ENCODE measurements around the gene SMIM7. TPM values are rescaled to one million over a fixed set of nuclear protein-coding genes. Genes with fewer than 3 reads are reported as not detected.
"Not testable (repeated sequence)": the region's sequence is repeated elsewhere in the genome, so short reads cannot be mapped to it uniquely, and the experiment has no call there.

The SMIM7 gene
- total RNA-seq, 1 donor from 2014 or later, result 80.2 TPM

DNA sequence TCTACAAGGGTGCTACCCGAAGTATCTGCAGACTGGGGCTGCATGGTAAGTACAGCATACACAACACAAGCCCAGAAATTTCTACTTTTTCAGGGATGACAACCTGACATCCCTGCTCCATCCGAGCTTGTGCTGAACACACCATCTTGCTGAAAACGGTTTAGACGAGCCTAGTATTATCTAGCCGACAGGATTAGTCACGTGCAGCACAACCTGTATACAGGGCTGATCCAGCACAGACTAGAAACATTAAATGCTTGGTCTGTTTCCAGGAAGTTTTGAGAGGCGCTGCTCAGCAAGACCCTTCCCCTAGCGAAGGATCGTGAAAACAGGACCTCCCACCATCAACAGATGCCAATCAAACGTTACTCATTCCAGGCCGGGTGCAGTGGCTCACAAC, 4.2 kb downstream of the SMIM7 start:
- Mint-ChIP-seq H3K4me3 (no peak overlapping the region), H3K27me3 (ENCODE audit: low read depth) (no peaks in the 10 kb centered on the region), H3K4me1 (peaks cover 10% of the 10 kb centered on the region), H3K36me3 (peaks cover 47% of the 10 kb centered on the region), H3K27ac (no peak overlapping the region), H3K9me3 (no peaks in the 10 kb centered on the region)
- TF ChIP-seq, protein P1, sequence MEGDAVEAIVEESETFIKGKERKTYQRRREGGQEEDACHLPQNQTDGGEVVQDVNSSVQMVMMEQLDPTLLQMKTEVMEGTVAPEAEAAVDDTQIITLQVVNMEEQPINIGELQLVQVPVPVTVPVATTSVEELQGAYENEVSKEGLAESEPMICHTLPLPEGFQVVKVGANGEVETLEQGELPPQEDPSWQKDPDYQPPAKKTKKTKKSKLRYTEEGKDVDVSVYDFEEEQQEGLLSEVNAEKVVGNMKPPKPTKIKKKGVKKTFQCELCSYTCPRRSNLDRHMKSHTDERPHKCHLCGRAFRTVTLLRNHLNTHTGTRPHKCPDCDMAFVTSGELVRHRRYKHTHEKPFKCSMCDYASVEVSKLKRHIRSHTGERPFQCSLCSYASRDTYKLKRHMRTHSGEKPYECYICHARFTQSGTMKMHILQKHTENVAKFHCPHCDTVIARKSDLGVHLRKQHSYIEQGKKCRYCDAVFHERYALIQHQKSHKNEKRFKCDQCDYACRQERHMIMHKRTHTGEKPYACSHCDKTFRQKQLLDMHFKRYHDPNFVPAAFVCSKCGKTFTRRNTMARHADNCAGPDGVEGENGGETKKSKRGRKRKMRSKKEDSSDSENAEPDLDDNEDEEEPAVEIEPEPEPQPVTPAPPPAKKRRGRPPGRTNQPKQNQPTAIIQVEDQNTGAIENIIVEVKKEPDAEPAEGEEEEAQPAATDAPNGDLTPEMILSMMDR (IDR thresholded peaks at IDR 0.05; ENCODE audit: unreplicated experiment), result no peak
- no peak for DNase-seq (ENCODE audit: low spot score in 2 of 2, unreplicated experiment in 2 of 2)

- Mint-ChIP-seq H3K9me3 (no peaks in the 10 kb centered on the region), H3K4me3 (no peak overlapping the region), H3K4me1 (peaks cover 10% of the 10 kb centered on the region), H3K36me3 (peaks cover 53% of the 10 kb centered on the region), H3K27ac (no peak overlapping the region), H3K27me3 (ENCODE audit: low read depth) (no peaks in the 10 kb centered on the region)
- no peak for DNase-seq (ENCODE audit: low spot score in 2 of 2, unreplicated experiment in 2 of 2)
- TF ChIP-seq, protein P1 (IDR thresholded peaks at IDR 0.05; ENCODE audit: unreplicated experiment), result no peak
These were observed 5.3 kb downstream of the SMIM7 start for GRCh38 chr19:16654627-16655026.

- Mint-ChIP-seq H3K4me1 (peaks cover 10% of the 10 kb centered on the region), H3K9me3 (no peaks in the 10 kb centered on the region), H3K27me3 (ENCODE audit: low read depth) (no peaks in the 10 kb centered on the region), H3K36me3 (peaks cover 55% of the 10 kb centered on the region), H3K27ac (no peak overlapping the region), H3K4me3 (no peak overlapping the region)
- DNase-seq (ENCODE audit: low spot score in 2 of 2, unreplicated experiment in 2 of 2), result no peak
- TF ChIP-seq, protein P1 (IDR thresholded peaks at IDR 0.05; ENCODE audit: unreplicated experiment), result no peak
These were observed 5.8 kb downstream of the SMIM7 start for GRCh38 chr19:16654140-16654539.

GRCh38 chr19:16652854-16653253, 7.1 kb downstream of the SMIM7 start:
- no peak overlapping the region for H3K27ac Mint-ChIP-seq
- no peaks in the 10 kb centered on the region for H3K9me3 Mint-ChIP-seq
- H3K4me3 Mint-ChIP-seq, result no peak overlapping the region
- no peaks in the 10 kb centered on the region for H3K27me3 Mint-ChIP-seq (ENCODE audit: low read depth)
- TF ChIP-seq, protein P1 (IDR thresholded peaks at IDR 0.05; ENCODE audit: unreplicated experiment), result no peak
- DNase-seq (ENCODE audit: low spot score in 2 of 2, unreplicated experiment in 2 of 2), result no peak
- H3K36me3 Mint-ChIP-seq, result peaks cover 55% of the 10 kb centered on the region
- no peaks in the 10 kb centered on the region for H3K4me1 Mint-ChIP-seq

GRCh38 chr19:16651421-16652188, 8.3 kb downstream of the SMIM7 start:
- not testable (repeated sequence) for DNase-seq (ENCODE audit: low spot score in 2 of 2, unreplicated experiment in 2 of 2); H3K27me3 Mint-ChIP-seq (ENCODE audit: low read depth); H3K9me3 Mint-ChIP-seq; H3K4me3 Mint-ChIP-seq; H3K4me1 Mint-ChIP-seq; H3K27ac Mint-ChIP-seq
- H3K36me3 Mint-ChIP-seq, result peaks cover 50% of the 10 kb centered on the region

GRCh38 chr19:16650821-16651220, 9.1 kb downstream of the SMIM7 start:
- no peak overlapping the region for H3K27ac Mint-ChIP-seq
- no peaks in the 10 kb centered on the region for H3K27me3 Mint-ChIP-seq (ENCODE audit: low read depth)
- no peak overlapping the region for H3K4me3 Mint-ChIP-seq
- H3K4me1 Mint-ChIP-seq, result no peaks in the 10 kb centered on the region
- no peaks in the 10 kb centered on the region for H3K9me3 Mint-ChIP-seq
- H3K36me3 Mint-ChIP-seq, result peaks cover 49% of the 10 kb centered on the region
- TF ChIP-seq, protein P1 (IDR thresholded peaks at IDR 0.05; ENCODE audit: unreplicated experiment), result no peak
- DNase-seq (ENCODE audit: low spot score in 2 of 2, unreplicated experiment in 2 of 2), result no peak
